IMR-90 (cell line): ENCODE measurements around the gene AP4B1. TPM values are rescaled to one million over a fixed set of nuclear protein-coding genes. Genes with fewer than 3 reads are reported as not detected.
A peak's percentile ranks its signal among the peaks of the same experiment; 100 is the strongest.

ENCODE experiments used
- ATAC-seq: fragments of 200-7000 bp; cut with Tn5 transposase; 2 replicates; pipeline ENCODE4 v1.9.1; 2020; ENCODE audit warnings: low read depth, mild to moderate bottlenecking, moderate library complexity
- BruUV-seq: library from RNA; stranded (reverse); fragments of 400-500 nt; replicated peaks from 2 replicates; lab custom pipeline; 2021; lab: Mats Ljungman, UMichigan
- CTCF ChIA-PET: fragments of 300-600 bp; formaldehyde crosslinking; extraction: SDS; loops from one replicate; lab custom pipeline; 2021; ENCODE audit warnings: antibody characterized with exemption; lab: Yijun Ruan, JAX
- POLR2A ChIA-PET: fragments of 300-600 bp; sonication (Branson Sonifier 250); formaldehyde crosslinking; loops from one replicate; lab custom pipeline; 2022; ENCODE audit warnings: antibody characterized with exemption; ENCODE audit not compliant: unreplicated experiment; lab: Charles Lee
- DNase-seq: peaks from one replicate; pipeline ENCODE4 v3.0.0; 2013
- H2AFZ ChIP-seq: replicated peaks from 2 replicates; pipeline ENCODE3; 2013; ENCODE audit warnings: low read length, mild to moderate bottlenecking; ENCODE audit not compliant: poor library complexity
- H2AK5ac ChIP-seq: 2 replicates; pipeline ENCODE4 v1.6.1; 2013; ENCODE audit warnings: low read depth, low read length, inconsistent platforms
- H2AK9ac ChIP-seq: replicated peaks from 2 replicates; pipeline ENCODE3; 2013; ENCODE audit warnings: mild to moderate bottlenecking, low read depth, low read length, moderate library complexity; ENCODE audit not compliant: poor library complexity
- H2BK120ac ChIP-seq: 2 replicates; pipeline ENCODE4 v1.6.1; 2013; ENCODE audit warnings: low read depth, low read length, inconsistent platforms
- H2BK15ac ChIP-seq: 3 replicates; pipeline ENCODE4 v1.6.1; 2013; ENCODE audit warnings: low read depth, low read length, inconsistent platforms
- H2BK20ac ChIP-seq: 2 replicates; pipeline ENCODE4 v1.6.1; 2013; ENCODE audit warnings: low read depth, mild to moderate bottlenecking, inconsistent platforms, low read length, moderate library complexity
- H2BK5ac ChIP-seq: 2 replicates; pipeline ENCODE4 v1.6.1; 2013; ENCODE audit warnings: mild to moderate bottlenecking, low read depth, low read length, inconsistent platforms; ENCODE audit not compliant: poor library complexity, severe bottlenecking
- H3K14ac ChIP-seq: replicated peaks from 2 replicates; pipeline ENCODE4 v1.6.1; 2013; ENCODE audit warnings: low read depth, low read length, inconsistent platforms
- H3K18ac ChIP-seq: 2 replicates; pipeline ENCODE4 v1.6.1; 2013; ENCODE audit warnings: low read depth, low read length, control low read depth
- H3K23ac ChIP-seq: 2 replicates; pipeline ENCODE4 v1.6.1; 2013; ENCODE audit warnings: low read depth, low read length, inconsistent platforms
- H3K27ac ChIP-seq: 2 replicates; pipeline ENCODE4 v1.5.1; 2013; ENCODE audit warnings: mild to moderate bottlenecking, control low read depth, low read length; ENCODE audit not compliant: insufficient read depth
- H3K27me3 ChIP-seq: 2 replicates; pipeline ENCODE4 v1.6.1; 2013; ENCODE audit warnings: low read length; ENCODE audit not compliant: control insufficient read depth, insufficient read depth
- H3K36me3 ChIP-seq: 2 replicates; pipeline ENCODE4 v1.6.1; 2013; ENCODE audit warnings: low read length, mixed read lengths; ENCODE audit not compliant: control insufficient read depth, insufficient read depth
- H3K4ac ChIP-seq: 2 replicates; pipeline ENCODE4 v1.6.1; 2013; ENCODE audit warnings: low read depth, low read length, inconsistent platforms
- H3K4me1 ChIP-seq: 2 replicates; pipeline ENCODE4 v1.6.1; 2013; ENCODE audit warnings: low read length, mixed read lengths; ENCODE audit not compliant: control insufficient read depth, insufficient read depth
- H3K4me2 ChIP-seq: 2 replicates; pipeline ENCODE4 v1.6.1; 2013; ENCODE audit warnings: low read depth, mild to moderate bottlenecking, control low read depth, low read length, moderate library complexity
- H3K4me3 ChIP-seq: 2 replicates; pipeline ENCODE4 v1.5.1; 2013; ENCODE audit warnings: low read depth, mild to moderate bottlenecking, control low read depth, low read length, moderate library complexity; ENCODE audit not compliant: insufficient read depth
- H3K56ac ChIP-seq: 2 replicates; pipeline ENCODE4 v1.6.1; 2013; ENCODE audit warnings: low read length, inconsistent platforms; ENCODE audit not compliant: insufficient read depth; ENCODE audit errors: extremely low read depth
- H3K79me1 ChIP-seq, 2 experiments: 2 replicates each; pipeline ENCODE4 v1.6.1; 2013; ENCODE audit warnings: low read length in 2 of 2, inconsistent platforms in 1 of 2, low read depth in 1 of 2
- H3K9ac ChIP-seq: 2 replicates; pipeline ENCODE4 v1.6.1; 2013; ENCODE audit warnings: low read depth, low read length, control low read depth
- H3K9me1 ChIP-seq: 2 replicates; pipeline ENCODE4 v1.6.1; 2013; ENCODE audit warnings: low read length, inconsistent platforms; ENCODE audit not compliant: insufficient read depth
- H3K9me3 ChIP-seq: 2 replicates; pipeline ENCODE4 v1.6.1; 2013; ENCODE audit warnings: low read length; ENCODE audit not compliant: control insufficient read depth, insufficient read depth
- H4K20me1 ChIP-seq: 2 replicates; pipeline ENCODE4 v1.6.1; 2013; ENCODE audit warnings: low read length, inconsistent platforms; ENCODE audit not compliant: insufficient read depth
- H4K5ac ChIP-seq: 2 replicates; pipeline ENCODE4 v1.6.1; 2013; ENCODE audit warnings: mild to moderate bottlenecking, low read depth, low read length, control low read depth
- H4K8ac ChIP-seq, 2 experiments: 2 replicates each; pipeline ENCODE4 v1.6.1; 2013; ENCODE audit warnings: low read depth in 2 of 2, low read length in 2 of 2, control low read depth in 1 of 2, inconsistent platforms in 1 of 2
- H4K91ac ChIP-seq: 2 replicates; pipeline ENCODE4 v1.6.1; 2013; ENCODE audit warnings: low read depth, low read length, inconsistent platforms; ENCODE audit not compliant: insufficient read depth
- CEBPB ChIP-seq: IDR thresholded peaks from 2 replicates; pipeline ENCODE4 v1.6.1; 2012; ENCODE audit warnings: low read depth, low read length, improper control_type of control experiment
- CHD1 ChIP-seq: IDR thresholded peaks from 2 replicates; pipeline ENCODE4 v1.6.1; 2012; ENCODE audit warnings: low read depth, low read length, improper control_type of control experiment
- CTCF ChIP-seq: conservative IDR thresholded peaks from 2 replicates; pipeline ENCODE4 v1.5.1; 2012; ENCODE audit warnings: mild to moderate bottlenecking, low read depth, low read length, improper control_type of control experiment
- ELK1 ChIP-seq: fragments of 150-350 bp; IDR thresholded peaks from 2 replicates; pipeline ENCODE4 v1.6.1; 2016; ENCODE audit warnings: low read depth, mild to moderate bottlenecking, low read length, moderate library complexity, borderline replicate concordance
- FOS ChIP-seq: fragments of 150-350 bp; IDR thresholded peaks from 2 replicates; pipeline ENCODE4 v1.6.1; 2016; ENCODE audit warnings: low read depth, low read length
- MAFK ChIP-seq: IDR thresholded peaks from 2 replicates; pipeline ENCODE4 v1.6.1; 2012; ENCODE audit warnings: low read depth, low read length, improper control_type of control experiment
- MAZ ChIP-seq: IDR thresholded peaks from 2 replicates; pipeline ENCODE4 v1.6.1; 2012; ENCODE audit warnings: low read depth, mild to moderate bottlenecking, low read length, improper control_type of control experiment, moderate library complexity, borderline replicate concordance
- MXI1 ChIP-seq: IDR thresholded peaks from 2 replicates; pipeline ENCODE4 v1.6.1; 2012; ENCODE audit warnings: low read depth, mild to moderate bottlenecking, low read length, moderate library complexity, borderline replicate concordance
- POLR2A ChIP-seq: IDR thresholded peaks from 2 replicates; pipeline ENCODE4 v1.6.1; 2012; ENCODE audit warnings: mild to moderate bottlenecking, low read depth, low read length
- RAD21 ChIP-seq: IDR thresholded peaks from 2 replicates; pipeline ENCODE4 v1.6.1; 2012; ENCODE audit warnings: low read length, improper control_type of control experiment
- RCOR1 ChIP-seq: IDR thresholded peaks from 2 replicates; pipeline ENCODE4 v1.6.1; 2012; ENCODE audit warnings: mild to moderate bottlenecking, low read length, improper control_type of control experiment; ENCODE audit not compliant: insufficient replicate concordance
- SMC3 ChIP-seq: fragments of 150-350 bp; IDR thresholded peaks from 2 replicates; pipeline ENCODE4 v1.6.1; 2016; ENCODE audit warnings: low read depth, mild to moderate bottlenecking, antibody characterized with exemption, low read length, moderate library complexity
- USF2 ChIP-seq: fragments of 150-350 bp; IDR thresholded peaks from 2 replicates; pipeline ENCODE4 v1.6.1; 2017; ENCODE audit warnings: mild to moderate bottlenecking, antibody characterized with exemption, low read length, low read depth
- WGBS, 2 experiments: methylation state at CpG; one replicate each; pipeline versions ENCODE4 v1.1.5 to v1.1.7; 2013; ENCODE audit warnings: missing lambda C conversion rate in 2 of 2; ENCODE audit not compliant: insufficient read length in 1 of 2; ENCODE audit errors: extremely low coverage in 2 of 2; 5-methylcytosine and 5-hydroxymethylcytosine counted together
- dilution Hi-C: fragments of 300-500 bp; cut with HindIII; formaldehyde crosslinking; loops from one replicate; pipeline ENCODE4 v1.14.3; 2018; ENCODE audit warnings: low sequenced_read_pairs; ENCODE audit not compliant: unreplicated experiment
- in situ Hi-C: fragments of 300-500 bp; cut with MboI; formaldehyde crosslinking; loops from 3 replicates; pipeline ENCODE4 v1.14.3; 2019; ENCODE audit warnings: low sequenced_read_pairs, inconsistent platforms, mixed read lengths
- intact Hi-C: fragments of 100-400 bp; cut with micrococcal nuclease; formaldehyde crosslinking; loops from 2 replicates; pipeline ENCODE4 v1.10.0; 2022
- polyA plus RNA-seq, 3 experiments: library from polyadenylated mRNA; depleted of rRNA; stranded (reverse); fragments of >200 nt; gene quantifications; 2 replicates each; pipeline ENCODE4 v1.2.3, GENCODE V29; 2012; ENCODE audit warnings: low replicate concordance in 1 of 3
- total RNA-seq: library from RNA; depleted of rRNA; stranded (reverse); fragments of >200 nt; gene quantifications from 2 replicates; pipeline ENCODE4 v1.2.3, GENCODE V29; 2012

The AP4B1 gene
- total and polyA plus RNA-seq, 2 of the 4 experiments (the other 2 are of a cell fraction): 15.6 to 18.1 TPM

GRCh38 chr1:113946112-113946511 lies 41.5 kb upstream of the AP4B1 start:
- H2BK15ac ChIP-seq: no peak overlapping the region
- WGBS, 2 experiments: no CpG with 5 or more reads among the region's 1 CpG
- DNase-seq (no peak), ATAC-seq (no peak)
- TF ChIP-seq USF2 (no peak), ELK1 (no peak), POLR2A (no peak), SMC3 (no peak), CTCF (no peak), MAFK (no peak), FOS (no peak), RAD21 (no peak), MXI1 (no peak), CEBPB (no peak), MAZ (no peak), CHD1 (no peak), RCOR1 (no peak)
- H3K9me1 ChIP-seq: peaks cover 3% of the 10 kb centered on the region; the same call in 1 of the 2 replicates
- H3K18ac ChIP-seq: no peak overlapping the region
- in situ Hi-C loops (no loop called here), intact Hi-C loops (loop anchor here (5.0 kb wide), 1 partner anchor 109 kb away; no protein-coding TSS in a partner anchor), dilution Hi-C loops (no loop called here)
- no peak overlapping the region for H3K14ac ChIP-seq
- no peak overlapping the region for H4K91ac ChIP-seq
- CTCF ChIA-PET: no interaction called here
- H4K8ac ChIP-seq: no peak overlapping the region
- H3K36me3 ChIP-seq: peaks cover 9% of the 10 kb centered on the region
- H2AFZ ChIP-seq: no peak overlapping the region
- no TSS peak for BruUV-seq
- H4K20me1 ChIP-seq: peaks cover 14% of the 10 kb centered on the region; the same call in 1 of the 2 replicates
- POLR2A ChIA-PET: no interaction called here
- no peak overlapping the region for H2BK5ac ChIP-seq
- no peak overlapping the region for H2BK120ac ChIP-seq
- no peak overlapping the region for H2BK20ac ChIP-seq
- no peaks in the 10 kb centered on the region for H3K9me3 ChIP-seq
- H3K23ac ChIP-seq: no peak overlapping the region
- peaks cover 7% of the 10 kb centered on the region for H3K4me1 ChIP-seq
- no peak overlapping the region for H3K4ac ChIP-seq
- H3K56ac ChIP-seq: no peak overlapping the region
- no peaks in the 10 kb centered on the region for H3K27me3 ChIP-seq
- no peak overlapping the region for H4K5ac ChIP-seq
- no peak overlapping the region for H2AK9ac ChIP-seq
- H2AK5ac ChIP-seq: no peak overlapping the region
- H3K27ac ChIP-seq: no peak overlapping the region
- no peak overlapping the region for H3K4me3 ChIP-seq
- no peak overlapping the region for H3K9ac ChIP-seq
- peak overlapping the region; percentile 30; the same call in 1 of the 2 replicates for H3K4me2 ChIP-seq
- peaks cover 31 to 49% of the 10 kb centered on the region in 2 experiments for H3K79me1 ChIP-seq
